ENCODE results near the gene LOC101059915.
"Not testable (repeated sequence)": the region's sequence is repeated elsewhere in the genome, so short reads cannot be mapped to it uniquely, and the experiment has no call there.

LOC101059915 gene

GRCh38 chrX:71677195-71677594 is 9.8 kb downstream of the LOC101059915 start:
- not testable (repeated sequence) for DNase-seq

GRCh38 chrX:71679575-71680207 is 12.3 kb downstream of the LOC101059915 start:
- no peak for DNase-seq

GRCh38 chrX:71696641-71697465 is 29.5 kb downstream of the LOC101059915 start:
- not testable (repeated sequence) for DNase-seq

- DNase-seq: not testable (repeated sequence)
Observed at GRCh38 chrX:71697466-71698298, 30.3 kb downstream of the LOC101059915 start.

- not testable (repeated sequence) for DNase-seq
Observed at GRCh38 chrX:71698299-71699022, 31.1 kb downstream of the LOC101059915 start.

GRCh38 chrX:71699023-71699344 is 31.6 kb downstream of the LOC101059915 start:
- not testable (repeated sequence) for DNase-seq

- not testable (repeated sequence) for DNase-seq
Observed at GRCh38 chrX:71702853-71703252, 35.5 kb downstream of the LOC101059915 start.

- not testable (repeated sequence) for DNase-seq
Observed at GRCh38 chrX:71714064-71714463, 46.7 kb downstream of the LOC101059915 start.

- not testable (repeated sequence) for DNase-seq
Observed at GRCh38 chrX:71715551-71715950, 48.2 kb downstream of the LOC101059915 start.

GRCh38 chrX:71716323-71716722 is 49.0 kb downstream of the LOC101059915 start:
- not testable (repeated sequence) for DNase-seq

- DNase-seq: not testable (repeated sequence)
Observed at GRCh38 chrX:71718185-71718584, 50.8 kb downstream of the LOC101059915 start, which contains the start of gene CXorf49. CXorf49 (minus strand) TSS chrX:71718285; CDS start chrX:71718151, 134 bp downstream.

GRCh38 chrX:71719195-71719594 is 51.8 kb downstream of the LOC101059915 start:
- not testable (repeated sequence) for DNase-seq

GRCh38 chrX:71720289-71720886 is 53.0 kb downstream of the LOC101059915 start:
- not testable (repeated sequence) for DNase-seq

Data from NCI-H1694 (cell line).